ACC112 (cell line): ENCODE data around the gene TMEM238.
A peak's percentile ranks its signal among the peaks of the same experiment; 100 is the strongest.
"Not testable (repeated sequence)": the region's sequence is repeated elsewhere in the genome, so short reads cannot be mapped to it uniquely, and the experiment has no call there.

Experiments
- H2AFZ ChIP-seq: fragments of 200-600 bp; sonication (generic); one replicate; pipeline ENCODE4 v1.6.0; 2017; ENCODE audit warnings: antibody characterized with exemption, low read length; ENCODE audit not compliant: unreplicated experiment
- H3K27ac ChIP-seq: fragments of 200-600 bp; sonication (generic); 2 replicates; pipeline ENCODE4 v1.5.1; 2014; ENCODE audit warnings: low read depth, mild to moderate bottlenecking, antibody characterized with exemption, low read length, moderate library complexity
- H3K27me3 ChIP-seq: fragments of 200-600 bp; sonication (generic); 2 replicates; pipeline ENCODE4 v1.6.1; 2014; ENCODE audit warnings: mild to moderate bottlenecking, antibody characterized with exemption, low read length, moderate library complexity, mixed read lengths; ENCODE audit not compliant: insufficient read depth
- H3K36me3 ChIP-seq: fragments of 200-600 bp; sonication (generic); 2 replicates; pipeline ENCODE4 v1.6.1; 2016; ENCODE audit warnings: mild to moderate bottlenecking, antibody characterized with exemption, low read length, moderate library complexity, mixed read lengths; ENCODE audit not compliant: insufficient read depth
- H3K4me1 ChIP-seq: fragments of 200-600 bp; sonication (generic); one replicate; pipeline ENCODE4 v1.6.1; 2016; ENCODE audit warnings: low read length, mixed read lengths; ENCODE audit not compliant: insufficient read depth, unreplicated experiment, control insufficient read depth
- H3K4me3 ChIP-seq: fragments of 200-600 bp; sonication (generic); 2 replicates; pipeline ENCODE4 v1.5.1; 2014; ENCODE audit warnings: mild to moderate bottlenecking, low read depth, low read length
- H3K79me2 ChIP-seq: fragments of 200-600 bp; sonication (generic); one replicate; pipeline ENCODE4 v1.6.0; 2016; ENCODE audit warnings: low read length; ENCODE audit not compliant: control insufficient read depth, unreplicated experiment, insufficient read depth

Gene TMEM238

GRCh38 chr19:55384131-55384919 is at the start of gene TMEM238:
TSS of gene TMEM238 (minus strand) at chr19:55384292. CDS start at chr19:55384259, 33 bp downstream.
- Histone ChIP-seq H3K36me3 (peaks cover 15% of the 10 kb centered on the region; the same call in 1 of the 2 replicates), H3K4me3 (peak within 1 kb of the TSS; percentile 84), H3K4me1 (peaks cover 14% of the 10 kb centered on the region), H3K27me3 (no peaks in the 10 kb centered on the region), H3K27ac (peak within 1 kb of the TSS; percentile 82; the same call in 1 of the 2 replicates), H2AFZ (peak within 1 kb of the TSS; percentile 6), H3K79me2 (peaks cover 35% of the 10 kb centered on the region)

- Histone ChIP-seq H3K4me1 (no peaks in the 10 kb centered on the region), H2AFZ (no peak overlapping the region), H3K4me3 (no peak overlapping the region), H3K36me3 (no peaks in the 10 kb centered on the region), H3K27me3 (peaks cover 9% of the 10 kb centered on the region; the same call in 1 of the 2 replicates), H3K79me2 (no peaks in the 10 kb centered on the region), H3K27ac (no peak overlapping the region)
Measured at GRCh38 chr19:55433292-55433691, 49.2 kb upstream of the TMEM238 start.

GRCh38 chr19:55432241-55432959 is 48.3 kb upstream of the TMEM238 start:
- no peaks in the 10 kb centered on the region for H3K79me2 ChIP-seq
- H3K27me3 ChIP-seq = peaks cover 9% of the 10 kb centered on the region; the same call in 1 of the 2 replicates
- no peak overlapping the region for H3K27ac ChIP-seq
- H3K4me1 ChIP-seq = no peaks in the 10 kb centered on the region
- no peak overlapping the region for H2AFZ ChIP-seq
- no peak overlapping the region for H3K4me3 ChIP-seq
- H3K36me3 ChIP-seq = no peaks in the 10 kb centered on the region

- H2AFZ ChIP-seq = no peak overlapping the region
- H3K36me3 ChIP-seq = no peaks in the 10 kb centered on the region
- H3K4me1 ChIP-seq = no peaks in the 10 kb centered on the region
- H3K79me2 ChIP-seq = no peaks in the 10 kb centered on the region
- no peak overlapping the region for H3K27ac ChIP-seq
- H3K27me3 ChIP-seq = peaks cover 9% of the 10 kb centered on the region; the same call in 1 of the 2 replicates
- H3K4me3 ChIP-seq = no peak overlapping the region
Measured at GRCh38 chr19:55431183-55431582, 47.1 kb upstream of the TMEM238 start.

- peaks cover 6% of the 10 kb centered on the region; the same call in 1 of the 2 replicates for H3K27me3 ChIP-seq
- H3K36me3 ChIP-seq = no peaks in the 10 kb centered on the region
- no peak overlapping the region for H3K27ac ChIP-seq
- H3K4me1 ChIP-seq = no peaks in the 10 kb centered on the region
- no peak overlapping the region for H2AFZ ChIP-seq
- no peak overlapping the region for H3K4me3 ChIP-seq
- H3K79me2 ChIP-seq = no peaks in the 10 kb centered on the region
Measured at GRCh38 chr19:55426042-55426441, 42.0 kb upstream of the TMEM238 start.

- Histone ChIP-seq H3K4me3 (no peak overlapping the region), H3K36me3 (no peaks in the 10 kb centered on the region), H3K27me3 (peaks cover 10% of the 10 kb centered on the region; the same call in 1 of the 2 replicates), H3K4me1 (no peaks in the 10 kb centered on the region), H2AFZ (no peak overlapping the region), H3K27ac (no peak overlapping the region), H3K79me2 (no peaks in the 10 kb centered on the region)
Measured at GRCh38 chr19:55424518-55424917, 40.4 kb upstream of the TMEM238 start.

- Histone ChIP-seq H3K27ac (no peak overlapping the region), H3K36me3 (no peaks in the 10 kb centered on the region), H3K4me1 (no peaks in the 10 kb centered on the region), H3K27me3 (peaks cover 10% of the 10 kb centered on the region; the same call in 1 of the 2 replicates), H2AFZ (no peak overlapping the region), H3K4me3 (no peak overlapping the region), H3K79me2 (no peaks in the 10 kb centered on the region)
Measured at GRCh38 chr19:55423225-55424005, 39.3 kb upstream of the TMEM238 start.

- H3K36me3 ChIP-seq, H2AFZ ChIP-seq, H3K27ac ChIP-seq, H3K27me3 ChIP-seq, H3K4me1 ChIP-seq, H3K79me2 ChIP-seq, H3K4me3 ChIP-seq: not testable (repeated sequence)
Measured at GRCh38 chr19:55421281-55421680, 37.2 kb upstream of the TMEM238 start.

- no peaks in the 10 kb centered on the region for H3K4me1 ChIP-seq
- no peak overlapping the region for H3K4me3 ChIP-seq
- no peak overlapping the region for H2AFZ ChIP-seq
- H3K27me3 ChIP-seq = peaks cover 6% of the 10 kb centered on the region; the same call in 1 of the 2 replicates
- no peaks in the 10 kb centered on the region for H3K36me3 ChIP-seq
- H3K79me2 ChIP-seq = no peaks in the 10 kb centered on the region
- H3K27ac ChIP-seq = no peak overlapping the region
Measured at GRCh38 chr19:55419624-55420236, 35.6 kb upstream of the TMEM238 start.

- Histone ChIP-seq H3K4me3 (no peak overlapping the region), H3K36me3 (no peaks in the 10 kb centered on the region), H3K4me1 (no peaks in the 10 kb centered on the region), H3K27ac (no peak overlapping the region), H3K79me2 (no peaks in the 10 kb centered on the region), H2AFZ (no peak overlapping the region), H3K27me3 (peaks cover 4% of the 10 kb centered on the region; the same call in 1 of the 2 replicates)
Measured at GRCh38 chr19:55419103-55419502, 35.0 kb upstream of the TMEM238 start.
